ENCODE data around the gene FBP2. TPM values are rescaled to one million over a fixed set of nuclear protein-coding genes. Genes with fewer than 3 reads are reported as not detected.
"Not testable (repeated sequence)": the region's sequence is repeated elsewhere in the genome, so short reads cannot be mapped to it uniquely, and the experiment has no call there.

The FBP2 gene
- total and polyA plus RNA-seq, 8 donors, result 0.46 to 0.95 (median 0.60) TPM; not detected in 1

- Histone ChIP-seq H3K36me3 (no peaks in the 10 kb centered on the region), H3K9me3 (no peaks in the 10 kb centered on the region), H3K27me3 (no peaks in the 10 kb centered on the region), H3K4me1 (peaks cover 0 to 4% (median 0%) of the 10 kb centered on the region in 3 donors), H3K4me3 (no peak overlapping the region), H3K27ac (no peak overlapping the region)
- TF ChIP-seq CTCF (IDR thresholded peaks at IDR 0.05), result no peak
- FAIRE-seq (no peak), ATAC-seq (no peak), DNase-seq (no peak)
- 92 to 95% methylated on average over 8 of the region's 8 CpGs for WGBS, 2 donors
- intact Hi-C loops (cut with DNase I), result no loop called here
Measured at GRCh38 chr9:94591876-94592275, 1.7 kb downstream of the FBP2 start.

- H3K36me3 ChIP-seq; DNase-seq; H3K4me3 ChIP-seq; H3K27ac ChIP-seq; H3K27me3 ChIP-seq; ATAC-seq; FAIRE-seq; intact Hi-C loops (cut with DNase I); H3K9me3 ChIP-seq; H3K4me1 ChIP-seq: not testable (repeated sequence)
- WGBS, 2 donors, result 84 to 90% methylated on average over 31 to 35 of the region's 38 CpGs
Measured at GRCh38 chr9:94591046-94591545, 2.5 kb downstream of the FBP2 start.

GRCh38 chr9:94588681-94589080 lies 4.9 kb downstream of the FBP2 start:
- Histone ChIP-seq H3K27ac (no peak overlapping the region), H3K4me1 (peaks cover 0 to 4% (median 0%) of the 10 kb centered on the region in 3 donors), H3K27me3 (no peaks in the 10 kb centered on the region), H3K4me3 (no peak overlapping the region), H3K36me3 (no peaks in the 10 kb centered on the region), H3K9me3 (no peaks in the 10 kb centered on the region)
- TF ChIP-seq CTCF (IDR thresholded peaks at IDR 0.05), result no peak
- FAIRE-seq, result no peak
- intact Hi-C loops (cut with DNase I), result no loop called here
- no peak for ATAC-seq
- DNase-seq, result no peak
- WGBS, 2 donors, result 77 to 89% methylated on average over 9 of the region's 9 CpGs

GRCh38 chr9:94586814-94587213 lies 6.8 kb downstream of the FBP2 start:
- WGBS, 2 donors, result 72 to 82% methylated on average over 9 of the region's 9 CpGs
- FAIRE-seq (no peak), DNase-seq (no peak), ATAC-seq (no peak)
- Histone ChIP-seq H3K9me3 (no peaks in the 10 kb centered on the region), H3K4me1 (no peaks in the 10 kb centered on the region), H3K27me3 (no peaks in the 10 kb centered on the region), H3K36me3 (no peaks in the 10 kb centered on the region), H3K4me3 (no peak overlapping the region), H3K27ac (no peak overlapping the region)
- intact Hi-C loops (cut with DNase I), result no loop called here
- TF ChIP-seq CTCF (IDR thresholded peaks at IDR 0.05), result no peak

GRCh38 chr9:94586316-94586715 lies 7.3 kb downstream of the FBP2 start:
- no peaks in the 10 kb centered on the region for H3K27me3 ChIP-seq
- intact Hi-C loops (cut with DNase I), result no loop called here
- ATAC-seq, result peak in 1 of 4 donors; percentile 27
- no peak for DNase-seq
- no peaks in the 10 kb centered on the region for H3K4me1 ChIP-seq
- no peak for TF ChIP-seq CTCF (IDR thresholded peaks at IDR 0.05)
- no peaks in the 10 kb centered on the region for H3K9me3 ChIP-seq
- no peaks in the 10 kb centered on the region for H3K36me3 ChIP-seq
- WGBS, 2 donors, result 75 to 76% methylated on average over 4 of the region's 4 CpGs
- no peak overlapping the region for H3K4me3 ChIP-seq
- no peak overlapping the region for H3K27ac ChIP-seq
- no peak for FAIRE-seq
